NCI-H1694 treated with DMSO at 0.1 percent for 48 hours (cell line): ENCODE measurements around the gene SPTBN4.

Experiments used
- DNase-seq: peaks from one replicate; lab custom pipeline; 2025; lab: John Stamatoyannopoulos, UW

SPTBN4 gene

DNA sequence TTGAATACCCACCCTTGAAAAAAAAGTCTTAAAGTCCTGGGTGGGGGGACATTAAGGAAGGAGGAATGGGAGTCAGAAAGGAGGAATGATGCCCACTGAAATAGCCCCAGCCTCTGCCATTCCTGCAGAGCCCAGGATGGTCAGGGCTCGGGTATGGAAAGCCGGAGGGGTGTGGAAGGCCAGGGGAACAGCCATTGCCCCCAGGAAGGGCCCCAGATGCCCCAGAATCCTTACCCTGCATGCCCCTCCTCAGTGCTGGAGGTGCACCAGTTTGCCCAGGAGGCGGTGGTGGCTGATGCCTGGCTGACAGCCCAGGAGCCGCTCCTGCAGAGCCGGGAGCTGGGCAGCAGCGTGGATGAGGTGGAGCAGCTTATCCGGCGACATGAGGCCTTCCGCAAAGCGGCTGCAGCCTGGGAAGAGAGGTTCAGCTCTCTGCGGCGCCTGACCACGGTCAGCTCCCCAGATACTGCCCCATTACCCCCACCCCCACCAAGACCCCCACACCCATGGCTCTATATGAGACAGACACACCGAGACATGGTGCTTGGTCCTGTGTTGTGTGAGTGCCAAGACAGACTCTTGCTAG lies 99.2 kb downstream of the SPTBN4 start:
- DNase-seq = peak; percentile 57

DNA sequence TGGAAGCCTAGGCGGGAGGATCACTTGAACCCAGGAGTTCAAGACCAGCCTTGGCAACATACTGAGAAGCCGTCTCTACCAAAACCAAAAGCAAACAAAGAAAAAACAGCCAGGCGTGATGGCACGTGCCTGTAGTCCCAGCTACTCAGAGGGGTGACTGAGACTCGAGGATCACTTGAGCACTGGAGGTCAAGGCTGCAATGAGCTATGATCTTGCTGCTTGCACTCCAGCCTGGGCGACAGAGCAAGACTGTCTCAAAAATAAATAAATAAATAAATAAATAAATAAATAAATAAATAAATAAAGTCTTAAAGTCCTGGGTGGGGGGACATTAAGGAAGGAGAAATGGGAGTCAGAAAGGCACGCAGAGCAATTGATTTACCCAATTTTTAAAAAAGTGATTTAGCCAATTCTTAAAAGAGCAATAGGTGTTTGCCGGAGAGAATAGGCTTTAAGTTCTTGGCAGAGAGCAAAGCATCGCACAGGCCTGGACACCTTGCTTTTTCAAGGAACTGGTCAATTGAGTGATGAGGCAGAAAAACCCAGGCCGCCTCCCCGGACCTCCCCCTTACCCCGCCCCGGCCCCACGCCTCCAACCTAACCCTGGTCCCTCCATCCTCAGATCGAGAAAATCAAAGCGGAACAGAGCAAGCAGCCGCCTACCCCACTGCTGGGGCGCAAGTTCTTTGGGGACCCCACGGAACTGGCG lies 100.4 kb downstream of the SPTBN4 start:
- DNase-seq = no peak

DNA sequence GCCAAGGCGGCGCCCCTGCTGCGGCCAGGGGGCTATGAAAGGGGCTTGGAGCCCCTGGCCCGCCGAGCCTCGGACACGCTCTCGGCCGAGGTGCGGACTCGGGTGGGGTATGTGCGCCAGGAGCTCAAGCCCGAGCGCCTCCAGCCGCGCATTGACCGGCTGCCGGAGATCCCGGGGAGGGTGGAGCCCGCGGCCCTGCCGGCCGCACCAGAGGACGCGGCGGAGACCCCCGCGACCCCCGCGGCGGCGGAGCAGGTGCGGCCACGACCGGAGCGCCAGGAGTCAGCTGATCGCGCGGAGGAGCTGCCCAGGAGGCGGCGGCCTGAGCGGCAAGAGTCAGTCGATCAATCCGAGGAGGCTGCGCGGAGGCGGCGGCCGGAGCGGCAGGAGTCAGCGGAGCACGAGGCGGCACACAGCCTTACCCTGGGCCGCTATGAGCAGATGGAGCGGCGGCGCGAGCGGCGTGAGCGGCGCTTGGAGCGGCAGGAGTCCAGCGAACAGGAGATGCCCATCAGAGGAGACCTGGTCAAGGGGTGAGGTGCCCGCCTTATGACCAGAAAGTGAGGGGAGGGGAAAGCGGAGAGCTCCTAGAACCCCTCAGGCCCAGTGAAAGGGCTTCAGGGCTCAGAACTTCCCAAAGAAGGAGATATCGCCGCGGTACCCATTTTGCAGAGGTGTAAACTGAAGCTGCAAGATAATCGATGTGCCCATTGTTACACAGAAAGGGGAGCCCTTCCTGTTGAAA lies 101.1 kb downstream of the SPTBN4 start:
- no peak for DNase-seq

GRCh38 chr19:40570313-40571004 lies 103.7 kb downstream of the SPTBN4 start:
- DNase-seq = peak; percentile 97

DNA sequence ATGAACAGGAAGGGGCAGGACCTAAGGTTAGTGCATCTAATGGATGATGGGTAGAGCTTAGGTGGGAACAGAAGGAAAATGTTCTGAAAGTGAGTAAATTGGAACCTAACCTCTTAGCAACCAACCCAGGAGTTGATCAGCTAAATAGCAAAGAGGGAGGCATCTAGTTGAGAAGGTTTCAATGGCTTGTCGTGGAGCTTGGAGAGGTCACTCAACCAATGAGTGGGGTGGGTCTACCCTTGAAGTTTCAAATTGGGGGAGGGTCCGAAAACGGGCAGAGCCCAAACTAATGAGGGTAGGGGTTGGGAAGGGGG lies 104.2 kb downstream of the SPTBN4 start:
- no peak for DNase-seq

DNA sequence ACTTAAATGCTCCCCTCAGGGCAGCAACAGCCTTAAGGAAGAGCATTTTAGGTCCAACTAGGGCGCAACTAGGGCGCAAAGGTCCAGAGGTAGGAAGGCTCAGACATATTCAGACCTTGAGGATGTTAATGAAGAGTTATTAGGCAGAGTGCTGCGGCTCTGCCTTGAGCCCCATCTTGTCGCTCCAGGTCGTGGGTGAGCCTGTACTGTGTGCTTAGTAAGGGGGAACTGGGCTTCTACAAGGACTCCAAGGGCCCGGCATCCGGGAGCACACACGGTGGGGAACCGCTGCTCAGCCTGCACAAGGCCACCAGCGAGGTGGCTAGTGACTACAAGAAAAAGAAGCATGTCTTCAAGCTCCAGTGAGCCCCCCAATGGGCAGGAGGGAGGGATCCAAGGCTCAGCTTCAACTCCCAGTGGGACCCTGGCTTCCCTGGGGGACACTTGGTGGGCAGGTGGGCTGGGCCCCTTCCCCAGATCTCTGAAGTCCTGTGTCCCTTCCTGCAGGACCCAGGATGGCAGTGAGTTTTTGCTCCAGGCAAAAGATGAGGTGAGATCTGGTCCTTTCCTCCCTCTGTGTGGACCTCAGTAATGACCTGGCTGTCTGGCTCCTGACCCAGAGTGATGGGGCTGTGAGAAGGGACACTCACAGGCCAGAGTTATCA lies 105.2 kb downstream of the SPTBN4 start:
- no peak for DNase-seq

DNA sequence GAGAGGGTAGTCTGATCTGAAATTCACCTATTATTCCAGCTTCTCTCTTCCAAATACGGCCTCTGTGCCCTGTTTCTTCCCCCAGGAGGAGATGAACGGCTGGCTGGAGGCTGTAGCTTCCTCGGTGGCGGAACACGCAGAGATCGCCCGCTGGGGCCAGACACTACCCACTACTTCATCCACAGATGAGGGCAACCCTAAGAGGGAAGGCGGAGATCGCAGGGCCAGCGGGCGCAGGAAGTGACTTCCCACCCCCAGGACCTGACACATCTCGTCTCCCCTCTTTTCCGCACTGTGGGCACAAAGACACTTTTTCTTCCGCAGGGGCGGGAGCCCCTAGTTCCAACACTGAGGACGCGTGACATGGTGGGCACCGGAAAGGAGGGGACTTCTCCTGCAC lies 108.5 kb downstream of the SPTBN4 start:
- no peak for DNase-seq

DNA sequence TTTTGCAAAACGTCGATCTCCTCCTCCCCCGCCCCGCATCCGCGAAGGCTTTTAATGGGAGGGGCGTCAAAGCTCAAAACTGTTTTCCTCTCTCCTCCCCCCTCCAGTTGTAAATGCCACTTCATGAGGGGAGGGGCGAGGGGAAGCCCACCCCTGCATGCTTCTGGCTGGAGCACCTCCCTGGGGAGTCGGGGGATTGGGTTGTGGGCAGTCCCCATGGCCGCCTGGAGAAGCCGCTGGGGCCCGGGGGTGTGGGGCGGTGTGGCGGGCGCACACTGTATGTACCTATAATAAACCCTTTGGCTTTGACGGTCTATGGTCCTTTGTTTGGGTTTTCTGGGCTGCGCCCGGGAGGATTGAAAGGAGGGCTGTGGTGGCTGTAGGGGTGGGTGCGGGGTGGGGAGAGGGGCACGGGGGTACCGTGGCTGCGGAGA lies 109.4 kb downstream of the SPTBN4 start:
- DNase-seq = no peak

GRCh38 chr19:40576585-40577451 lies 110.0 kb downstream of the SPTBN4 start, which contains the start of gene SHKBP1:
Gene SHKBP1 (plus strand): TSS chr19:40576873. CDS start chr19:40576900, 27 bp downstream.
- peak; percentile 94 for DNase-seq

DNA sequence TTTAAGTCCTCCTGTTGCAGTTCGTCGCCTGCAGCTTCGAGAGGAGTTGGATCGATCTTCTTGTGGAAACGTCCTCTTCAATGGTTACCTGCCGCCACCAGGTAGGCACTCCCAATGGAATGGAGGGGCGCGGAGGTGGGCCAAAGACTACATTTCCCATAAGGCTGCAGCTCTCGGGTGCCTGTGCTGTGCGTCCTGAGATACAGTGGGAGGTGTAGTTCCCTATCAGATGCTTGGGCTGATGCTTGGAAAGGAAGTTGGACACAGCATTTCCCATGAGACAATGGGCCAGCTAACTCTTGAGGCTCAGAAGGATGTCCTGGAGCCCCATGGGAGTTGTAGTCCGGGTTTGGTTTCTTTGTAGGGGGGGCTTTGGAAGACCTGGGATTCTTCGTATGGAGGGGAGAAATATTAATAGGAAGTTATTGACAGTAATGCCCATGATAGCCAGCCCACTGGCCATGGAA lies 111.7 kb downstream of the SPTBN4 start:
- no peak for DNase-seq

DNA sequence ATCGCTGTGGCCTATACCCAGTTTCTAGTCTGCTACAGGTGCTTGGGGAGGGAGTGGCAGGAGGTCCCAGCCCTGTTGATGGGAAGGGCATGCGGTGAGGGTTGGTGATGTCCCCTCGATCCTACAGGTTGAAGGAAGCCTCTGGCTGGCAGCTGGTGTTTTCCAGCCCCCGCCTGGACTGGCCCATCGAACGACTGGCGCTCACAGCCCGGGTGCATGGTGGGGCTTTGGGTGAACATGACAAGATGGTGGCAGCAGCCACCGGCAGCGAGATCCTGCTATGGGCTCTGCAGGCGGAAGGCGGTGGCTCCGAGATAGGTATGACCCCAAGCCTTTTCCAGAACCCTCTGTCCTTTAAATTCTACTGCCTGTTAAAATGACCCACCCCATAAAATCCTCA lies 113.8 kb downstream of the SPTBN4 start:
- DNase-seq = no peak

GRCh38 chr19:40581531-40581930 lies 114.7 kb downstream of the SPTBN4 start:
- no peak for DNase-seq

GRCh38 chr19:40582467-40582866 lies 115.7 kb downstream of the SPTBN4 start:
- no peak for DNase-seq

DNA sequence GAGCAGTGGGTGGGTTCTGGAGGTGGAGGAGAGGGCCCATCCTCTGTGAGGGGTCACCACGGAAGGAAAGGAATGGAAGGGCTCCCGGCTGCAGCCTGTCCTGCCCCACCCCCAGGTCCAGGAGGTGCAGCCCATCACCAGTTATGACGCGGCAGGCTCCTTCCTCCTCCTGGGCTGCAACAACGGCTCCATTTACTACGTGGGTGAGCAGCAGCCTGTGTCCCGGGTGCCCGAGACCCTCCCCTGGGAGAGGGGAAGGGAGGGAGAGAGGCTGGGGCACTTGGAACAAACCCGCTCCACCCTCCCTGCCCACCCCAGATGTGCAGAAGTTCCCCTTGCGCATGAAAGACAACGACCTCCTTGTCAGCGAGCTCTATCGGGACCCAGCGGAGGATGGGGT lies 116.5 kb downstream of the SPTBN4 start:
- DNase-seq = no peak

GRCh38 chr19:40584007-40584406 lies 117.2 kb downstream of the SPTBN4 start:
- peak; percentile 12 for DNase-seq

DNA sequence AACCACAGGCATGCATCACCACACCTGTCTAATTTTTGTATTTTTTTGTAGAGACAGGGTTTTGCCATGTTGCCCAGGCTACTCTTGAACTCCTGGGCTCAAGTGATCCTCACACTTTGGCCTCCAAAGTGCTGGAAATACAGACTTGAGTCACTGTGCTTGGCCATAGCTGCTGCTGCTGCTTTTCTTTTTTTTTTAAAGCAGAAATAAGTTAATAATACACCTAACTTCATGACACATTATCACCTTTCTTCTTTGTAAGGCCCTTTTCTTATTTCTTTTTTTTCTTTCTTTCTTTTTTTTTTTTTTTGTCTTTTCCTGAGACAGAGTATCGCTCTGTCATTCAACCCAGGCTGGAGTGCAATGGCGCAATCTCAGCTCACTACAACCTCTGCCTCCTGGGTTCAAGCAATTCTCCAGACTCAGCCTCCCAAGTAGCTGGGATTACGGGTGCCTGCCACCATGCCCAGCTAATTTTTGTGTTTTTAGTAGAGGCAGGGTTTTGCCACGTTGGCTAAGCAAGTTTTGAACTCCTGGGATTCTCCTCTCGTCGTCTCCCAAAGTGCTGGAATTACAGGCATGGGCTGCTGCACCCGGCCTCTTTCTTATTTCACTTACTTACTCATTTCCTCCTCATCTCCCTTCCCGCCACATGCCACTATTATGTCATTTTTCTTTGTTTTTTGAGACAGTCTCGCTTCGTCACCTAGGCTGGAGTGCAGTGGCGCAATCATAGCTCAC lies 118.6 kb downstream of the SPTBN4 start:
- DNase-seq = no peak

- no peak for DNase-seq
Observed at GRCh38 chr19:40585982-40586422, 119.2 kb downstream of the SPTBN4 start.

DNA sequence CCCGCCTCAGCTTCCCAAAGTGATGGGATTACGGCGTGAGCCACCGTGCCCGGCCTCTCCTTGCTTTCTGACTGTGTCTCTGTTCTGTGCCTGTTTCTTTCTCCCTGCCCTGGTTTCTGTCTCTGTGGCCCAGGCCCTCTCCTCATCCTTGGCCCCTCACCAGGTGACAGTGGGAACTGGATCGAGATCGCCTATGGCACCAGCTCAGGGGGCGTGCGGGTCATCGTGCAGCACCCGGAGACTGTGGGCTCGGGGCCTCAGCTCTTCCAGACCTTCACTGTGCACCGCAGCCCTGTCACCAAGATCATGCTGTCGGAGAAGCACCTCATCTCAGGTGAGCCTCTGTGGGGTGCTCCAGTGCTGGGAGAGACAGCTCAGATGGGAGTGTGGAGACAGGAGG lies 119.8 kb downstream of the SPTBN4 start:
- DNase-seq = no peak

DNA sequence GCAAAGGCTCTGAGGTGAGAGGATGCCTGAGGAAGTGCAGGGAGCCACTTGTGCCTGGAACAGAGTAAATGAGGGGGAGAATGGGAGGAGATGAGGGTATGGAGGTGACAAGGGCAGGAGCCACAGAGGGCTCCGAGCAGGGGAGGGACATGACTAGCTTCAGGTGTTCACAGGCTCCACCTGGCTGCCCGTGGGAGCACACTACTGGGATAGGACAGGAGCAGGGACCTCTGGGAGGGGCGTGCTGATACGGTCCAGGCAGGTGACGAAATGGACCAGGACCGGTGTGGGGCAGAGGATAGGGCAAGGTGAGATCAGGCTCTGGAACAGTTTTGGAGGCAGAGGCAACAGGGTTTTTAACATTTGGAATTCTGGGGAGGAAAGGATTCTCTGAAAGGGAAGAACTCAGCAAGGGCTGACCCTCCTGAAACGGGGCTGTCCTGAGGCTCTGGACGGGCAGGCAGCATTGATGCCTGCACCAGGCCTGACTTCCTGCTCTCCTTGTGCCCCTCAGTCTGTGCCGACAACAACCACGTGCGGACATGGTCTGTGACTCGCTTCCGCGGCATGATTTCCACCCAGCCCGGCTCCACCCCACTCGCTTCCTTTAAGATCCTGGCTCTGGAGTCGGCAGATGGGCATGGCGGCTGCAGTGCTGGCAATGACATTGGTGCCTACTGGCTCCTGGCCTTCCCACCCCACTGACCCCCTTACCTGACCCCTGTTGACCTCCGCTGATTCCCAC lies 121.5 kb downstream of the SPTBN4 start:
- no peak for DNase-seq
